Upper lobe of right lung (tissue), 1 donor: ENCODE measurements around the gene WDR82. TPM values are rescaled to one million over a fixed set of nuclear protein-coding genes. Genes with fewer than 3 reads are reported as not detected.

Experiments
- ATAC-seq: fragments of 200-7000 bp; cut with Tn5 transposase; one replicate; pipeline ENCODE4 v1.9.1; 2020; ENCODE audit warnings: mild to moderate bottlenecking, moderate library complexity
- DNase-seq: peaks from one replicate; pipeline ENCODE4 v3.0.0-alpha.2; 2020
- H3K27ac ChIP-seq: fragments of 200-600 bp; one replicate; pipeline ENCODE4 v1.8.0; 2022
- H3K27me3 ChIP-seq: fragments of 200-600 bp; one replicate; pipeline ENCODE4 v1.8.0; 2022; ENCODE audit warnings: mild to moderate bottlenecking
- H3K36me3 ChIP-seq: fragments of 200-600 bp; one replicate; pipeline ENCODE4 v1.8.0; 2022
- H3K4me1 ChIP-seq: fragments of 200-600 bp; one replicate; pipeline ENCODE4 v1.8.0; 2022
- H3K4me3 ChIP-seq: fragments of 200-600 bp; one replicate; pipeline ENCODE4 v1.8.0; 2022; ENCODE audit warnings: mild to moderate bottlenecking
- H3K9me3 ChIP-seq: fragments of 200-600 bp; one replicate; pipeline ENCODE4 v1.8.0; 2022
- intact Hi-C: fragments of 100-400 bp; cut with DNase I; formaldehyde crosslinking; loops from one replicate; pipeline ENCODE4 v1.11.0; 2022
- total RNA-seq: library from RNA; stranded (reverse); fragmentation: NEBNext Ultra II Directional; extraction: Animal tissue kit (Norgen Biotek cat#: 25700); gene quantifications from one replicate; pipeline ENCODE4 v1.2.1, GENCODE V29; 2021
- TF ChIP-seq, protein P1 (sequence below): fragments of 200-600 bp; IDR thresholded peaks from one replicate; pipeline ENCODE4 v1.8.0; 2022; ENCODE audit warnings: antibody characterized with exemption
- donor health status: DM: no; HTN: yes; CAD: no; lungs with severe emphysema.

The WDR82 gene
- total RNA-seq, 1 donor from 2014 or later, result 61.9 TPM

- TF ChIP-seq, protein P1, sequence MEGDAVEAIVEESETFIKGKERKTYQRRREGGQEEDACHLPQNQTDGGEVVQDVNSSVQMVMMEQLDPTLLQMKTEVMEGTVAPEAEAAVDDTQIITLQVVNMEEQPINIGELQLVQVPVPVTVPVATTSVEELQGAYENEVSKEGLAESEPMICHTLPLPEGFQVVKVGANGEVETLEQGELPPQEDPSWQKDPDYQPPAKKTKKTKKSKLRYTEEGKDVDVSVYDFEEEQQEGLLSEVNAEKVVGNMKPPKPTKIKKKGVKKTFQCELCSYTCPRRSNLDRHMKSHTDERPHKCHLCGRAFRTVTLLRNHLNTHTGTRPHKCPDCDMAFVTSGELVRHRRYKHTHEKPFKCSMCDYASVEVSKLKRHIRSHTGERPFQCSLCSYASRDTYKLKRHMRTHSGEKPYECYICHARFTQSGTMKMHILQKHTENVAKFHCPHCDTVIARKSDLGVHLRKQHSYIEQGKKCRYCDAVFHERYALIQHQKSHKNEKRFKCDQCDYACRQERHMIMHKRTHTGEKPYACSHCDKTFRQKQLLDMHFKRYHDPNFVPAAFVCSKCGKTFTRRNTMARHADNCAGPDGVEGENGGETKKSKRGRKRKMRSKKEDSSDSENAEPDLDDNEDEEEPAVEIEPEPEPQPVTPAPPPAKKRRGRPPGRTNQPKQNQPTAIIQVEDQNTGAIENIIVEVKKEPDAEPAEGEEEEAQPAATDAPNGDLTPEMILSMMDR, result no peak
- Histone ChIP-seq H3K4me3 (no peak overlapping the region), H3K4me1 (peaks cover 28% of the 10 kb centered on the region), H3K27me3 (no peaks in the 10 kb centered on the region), H3K9me3 (no peaks in the 10 kb centered on the region), H3K36me3 (peaks cover 78% of the 10 kb centered on the region), H3K27ac (no peak overlapping the region)
- ATAC-seq (no peak), DNase-seq (no peak)
- intact Hi-C loops, result no loop called here
Measured at GRCh38 chr3:52213005-52213404, 65.4 kb downstream of the WDR82 start.

GRCh38 chr3:52211268-52211891 is 67.1 kb downstream of the WDR82 start:
- H3K4me1 ChIP-seq, result peaks cover 12% of the 10 kb centered on the region
- H3K36me3 ChIP-seq, result peaks cover 95% of the 10 kb centered on the region
- no peak for DNase-seq
- no peak for ATAC-seq
- no peak overlapping the region for H3K4me3 ChIP-seq
- H3K27ac ChIP-seq, result peak overlapping the region; percentile 39
- H3K27me3 ChIP-seq, result no peaks in the 10 kb centered on the region
- TF ChIP-seq, protein P1, result no peak
- H3K9me3 ChIP-seq, result no peaks in the 10 kb centered on the region
- intact Hi-C loops, result no loop called here

- DNase-seq, result no peak
- peak overlapping the region; percentile 64 for H3K27ac ChIP-seq
- peak; percentile 82 for ATAC-seq
Measured at GRCh38 chr3:52210550-52211046, 67.9 kb downstream of the WDR82 start.

DNA sequence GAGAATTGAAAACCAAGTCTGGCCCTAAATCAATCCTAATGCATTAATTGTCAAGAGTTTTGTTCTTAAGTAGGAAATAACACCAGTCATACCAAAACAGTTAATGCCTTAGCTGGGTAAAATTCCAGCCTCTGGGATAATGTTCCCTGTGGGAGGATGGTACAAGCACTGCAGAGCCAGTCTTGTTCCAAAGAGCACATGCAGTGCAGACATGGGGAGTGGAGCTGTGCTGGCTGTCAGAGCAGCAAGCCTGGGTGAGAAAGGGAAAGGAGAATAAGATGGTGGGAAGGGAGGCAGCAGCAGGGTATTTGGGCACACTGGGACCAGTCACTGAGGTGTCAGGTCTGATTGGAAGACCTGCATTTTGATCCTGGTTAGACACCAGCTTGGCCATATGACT is 68.4 kb downstream of the WDR82 start:
- Histone ChIP-seq H3K27ac (peak overlapping the region; percentile 64), H3K4me1 (peaks cover 4% of the 10 kb centered on the region), H3K36me3 (peaks cover 100% of the 10 kb centered on the region), H3K27me3 (no peaks in the 10 kb centered on the region), H3K4me3 (no peak overlapping the region), H3K9me3 (no peaks in the 10 kb centered on the region)
- ATAC-seq (no peak), DNase-seq (no peak)
- TF ChIP-seq, protein P1, result no peak
- intact Hi-C loops, result no loop called here

More at GRCh38 chr3:52210550-52211046, 67.9 kb downstream of the WDR82 start:
- H3K4me1 ChIP-seq, result peaks cover 4% of the 10 kb centered on the region
- no peaks in the 10 kb centered on the region for H3K27me3 ChIP-seq
- H3K36me3 ChIP-seq, result peaks cover 100% of the 10 kb centered on the region
- TF ChIP-seq, protein P1, result no peak
- H3K9me3 ChIP-seq, result no peaks in the 10 kb centered on the region
- intact Hi-C loops, result no loop called here
- no peak overlapping the region for H3K4me3 ChIP-seq

- H3K27ac ChIP-seq, result no peak overlapping the region
- DNase-seq (no peak), ATAC-seq (no peak)
- TF ChIP-seq, protein P1, result no peak
- peaks cover 16% of the 10 kb centered on the region for H3K4me1 ChIP-seq
- H3K4me3 ChIP-seq, result no peak overlapping the region
- H3K27me3 ChIP-seq, result no peaks in the 10 kb centered on the region
- intact Hi-C loops, result no loop called here
- H3K36me3 ChIP-seq, result peaks cover 100% of the 10 kb centered on the region
- H3K9me3 ChIP-seq, result no peaks in the 10 kb centered on the region
Measured at GRCh38 chr3:52208556-52208955, 69.9 kb downstream of the WDR82 start.
